ENCODE results near the gene DEGS1.

DEGS1 gene

DNA sequence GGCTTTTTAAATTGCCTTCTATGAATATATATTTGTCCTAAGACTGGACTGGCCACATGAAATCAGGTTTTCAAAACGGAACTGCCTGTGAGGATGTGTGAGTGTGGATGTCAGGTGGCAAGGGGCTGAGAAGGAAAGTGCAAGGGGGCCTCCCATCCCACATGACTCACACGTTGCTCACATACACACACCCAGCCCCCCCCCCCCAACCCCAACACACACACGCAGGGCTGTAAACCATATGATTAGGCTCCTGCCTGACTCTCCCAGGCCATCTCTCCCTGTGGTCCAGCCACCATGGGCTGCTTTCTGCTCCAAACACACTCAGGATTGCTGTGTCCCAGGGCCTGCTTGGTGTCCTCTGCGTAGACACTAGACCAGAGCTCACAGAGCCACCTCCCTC lies 22.4 kb downstream of the DEGS1 start (continued):
- TF ChIP-seq, protein P1, sequence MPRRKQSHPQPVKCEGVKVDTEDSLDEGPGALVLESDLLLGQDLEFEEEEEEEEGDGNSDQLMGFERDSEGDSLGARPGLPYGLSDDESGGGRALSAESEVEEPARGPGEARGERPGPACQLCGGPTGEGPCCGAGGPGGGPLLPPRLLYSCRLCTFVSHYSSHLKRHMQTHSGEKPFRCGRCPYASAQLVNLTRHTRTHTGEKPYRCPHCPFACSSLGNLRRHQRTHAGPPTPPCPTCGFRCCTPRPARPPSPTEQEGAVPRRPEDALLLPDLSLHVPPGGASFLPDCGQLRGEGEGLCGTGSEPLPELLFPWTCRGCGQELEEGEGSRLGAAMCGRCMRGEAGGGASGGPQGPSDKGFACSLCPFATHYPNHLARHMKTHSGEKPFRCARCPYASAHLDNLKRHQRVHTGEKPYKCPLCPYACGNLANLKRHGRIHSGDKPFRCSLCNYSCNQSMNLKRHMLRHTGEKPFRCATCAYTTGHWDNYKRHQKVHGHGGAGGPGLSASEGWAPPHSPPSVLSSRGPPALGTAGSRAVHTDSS (tag by site-specific recombination; IDR thresholded peaks at IDR 0.05) = no peak
- TF ChIP-seq ZNF2 (tag by site-specific recombination; IDR thresholded peaks at IDR 0.05) (no peak), ZSCAN30 (tag by site-specific recombination; IDR thresholded peaks at IDR 0.05) (no peak), ZNF354C (tag by site-specific recombination; IDR thresholded peaks at IDR 0.05; ENCODE audit: borderline replicate concordance, low read depth) (no peak), ZNF596 (tag by site-specific recombination; IDR thresholded peaks at IDR 0.05) (no peak), ZNF211 (tag by site-specific recombination; IDR thresholded peaks at IDR 0.05; ENCODE audit: low read depth) (no peak), KLF1 (tag by site-specific recombination; IDR thresholded peaks at IDR 0.05) (peak; percentile 24; the same call in 1 of the 2 replicates), ZNF341 (tag by site-specific recombination; IDR thresholded peaks at IDR 0.05; ENCODE audit: low read depth) (no peak), ZSCAN23 (tag by site-specific recombination; IDR thresholded peaks at IDR 0.05) (no peak), ZNF521 (tag by site-specific recombination; IDR thresholded peaks at IDR 0.05) (no peak), ZNF114 (tag by site-specific recombination; IDR thresholded peaks at IDR 0.05) (no peak), ZBTB21 (tag by site-specific recombination; IDR thresholded peaks at IDR 0.05) (no peak), ZNF558 (tag by site-specific recombination; IDR thresholded peaks at IDR 0.05) (no peak), ZNF146 (tag by site-specific recombination; IDR thresholded peaks at IDR 0.05) (no peak), ZNF132 (tag by site-specific recombination; IDR thresholded peaks at IDR 0.05; ENCODE audit: borderline replicate concordance) (no peak), ZNF112 (tag by site-specific recombination; IDR thresholded peaks at IDR 0.05) (no peak), YY2 (tag by site-specific recombination; IDR thresholded peaks at IDR 0.05) (no peak), EGR2 (tag by site-specific recombination; IDR thresholded peaks at IDR 0.05; ENCODE audit: low read depth) (no peak), ZNF426 (tag by site-specific recombination; IDR thresholded peaks at IDR 0.05) (no peak), ZNF544 (tag by site-specific recombination; IDR thresholded peaks at IDR 0.05) (no peak), ZNF202 (tag by site-specific recombination; IDR thresholded peaks at IDR 0.05; ENCODE audit: borderline replicate concordance) (no peak), ZNF140 (tag by site-specific recombination; IDR thresholded peaks at IDR 0.05) (no peak), ZIC2 (tag by site-specific recombination; IDR thresholded peaks at IDR 0.05) (0 out of 2 replicates have a peak, but pooled peaks have one; percentile 19), ZNF335 (tag by site-specific recombination; conservative IDR thresholded peaks at IDR 0.05) (peak; percentile 71)
- TF ChIP-seq, protein P2, sequence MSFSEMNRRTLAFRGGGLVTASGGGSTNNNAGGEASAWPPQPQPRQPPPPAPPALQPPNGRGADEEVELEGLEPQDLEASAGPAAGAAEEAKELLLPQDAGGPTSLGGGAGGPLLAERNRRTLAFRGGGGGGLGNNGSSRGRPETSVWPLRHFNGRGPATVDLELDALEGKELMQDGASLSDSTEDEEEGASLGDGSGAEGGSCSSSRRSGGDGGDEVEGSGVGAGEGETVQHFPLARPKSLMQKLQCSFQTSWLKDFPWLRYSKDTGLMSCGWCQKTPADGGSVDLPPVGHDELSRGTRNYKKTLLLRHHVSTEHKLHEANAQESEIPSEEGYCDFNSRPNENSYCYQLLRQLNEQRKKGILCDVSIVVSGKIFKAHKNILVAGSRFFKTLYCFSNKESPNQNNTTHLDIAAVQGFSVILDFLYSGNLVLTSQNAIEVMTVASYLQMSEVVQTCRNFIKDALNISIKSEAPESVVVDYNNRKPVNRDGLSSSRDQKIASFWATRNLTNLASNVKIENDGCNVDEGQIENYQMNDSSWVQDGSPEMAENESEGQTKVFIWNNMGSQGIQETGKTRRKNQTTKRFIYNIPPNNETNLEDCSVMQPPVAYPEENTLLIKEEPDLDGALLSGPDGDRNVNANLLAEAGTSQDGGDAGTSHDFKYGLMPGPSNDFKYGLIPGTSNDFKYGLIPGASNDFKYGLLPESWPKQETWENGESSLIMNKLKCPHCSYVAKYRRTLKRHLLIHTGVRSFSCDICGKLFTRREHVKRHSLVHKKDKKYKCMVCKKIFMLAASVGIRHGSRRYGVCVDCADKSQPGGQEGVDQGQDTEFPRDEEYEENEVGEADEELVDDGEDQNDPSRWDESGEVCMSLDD (tag by site-specific recombination; IDR thresholded peaks at IDR 0.05) = no peak
- TF ChIP-seq, protein P3, sequence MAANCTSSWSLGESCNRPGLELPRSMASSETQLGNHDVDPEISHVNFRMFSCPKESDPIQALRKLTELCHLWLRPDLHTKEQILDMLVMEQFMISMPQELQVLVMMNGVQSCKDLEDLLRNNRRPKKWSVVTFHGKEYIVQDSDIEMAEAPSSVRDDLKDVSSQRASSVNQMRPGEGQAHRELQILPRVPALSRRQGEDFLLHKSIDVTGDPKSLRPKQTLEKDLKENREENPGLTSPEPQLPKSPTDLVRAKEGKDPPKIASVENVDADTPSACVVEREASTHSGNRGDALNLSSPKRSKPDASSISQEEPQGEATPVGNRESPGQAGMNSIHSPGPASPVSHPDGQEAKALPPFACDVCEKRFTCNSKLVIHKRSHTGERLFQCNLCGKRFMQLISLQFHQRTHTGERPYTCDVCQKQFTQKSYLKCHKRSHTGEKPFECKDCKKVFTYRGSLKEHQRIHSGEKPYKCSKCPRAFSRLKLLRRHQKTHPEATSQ (tag by site-specific recombination; IDR thresholded peaks at IDR 0.05) = no peak
- TF ChIP-seq, protein P4, sequence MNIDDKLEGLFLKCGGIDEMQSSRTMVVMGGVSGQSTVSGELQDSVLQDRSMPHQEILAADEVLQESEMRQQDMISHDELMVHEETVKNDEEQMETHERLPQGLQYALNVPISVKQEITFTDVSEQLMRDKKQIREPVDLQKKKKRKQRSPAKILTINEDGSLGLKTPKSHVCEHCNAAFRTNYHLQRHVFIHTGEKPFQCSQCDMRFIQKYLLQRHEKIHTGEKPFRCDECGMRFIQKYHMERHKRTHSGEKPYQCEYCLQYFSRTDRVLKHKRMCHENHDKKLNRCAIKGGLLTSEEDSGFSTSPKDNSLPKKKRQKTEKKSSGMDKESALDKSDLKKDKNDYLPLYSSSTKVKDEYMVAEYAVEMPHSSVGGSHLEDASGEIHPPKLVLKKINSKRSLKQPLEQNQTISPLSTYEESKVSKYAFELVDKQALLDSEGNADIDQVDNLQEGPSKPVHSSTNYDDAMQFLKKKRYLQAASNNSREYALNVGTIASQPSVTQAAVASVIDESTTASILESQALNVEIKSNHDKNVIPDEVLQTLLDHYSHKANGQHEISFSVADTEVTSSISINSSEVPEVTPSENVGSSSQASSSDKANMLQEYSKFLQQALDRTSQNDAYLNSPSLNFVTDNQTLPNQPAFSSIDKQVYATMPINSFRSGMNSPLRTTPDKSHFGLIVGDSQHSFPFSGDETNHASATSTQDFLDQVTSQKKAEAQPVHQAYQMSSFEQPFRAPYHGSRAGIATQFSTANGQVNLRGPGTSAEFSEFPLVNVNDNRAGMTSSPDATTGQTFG (tag by site-specific recombination; IDR thresholded peaks at IDR 0.05; ENCODE audit: borderline replicate concordance) = no peak
- TF ChIP-seq, protein P5, sequence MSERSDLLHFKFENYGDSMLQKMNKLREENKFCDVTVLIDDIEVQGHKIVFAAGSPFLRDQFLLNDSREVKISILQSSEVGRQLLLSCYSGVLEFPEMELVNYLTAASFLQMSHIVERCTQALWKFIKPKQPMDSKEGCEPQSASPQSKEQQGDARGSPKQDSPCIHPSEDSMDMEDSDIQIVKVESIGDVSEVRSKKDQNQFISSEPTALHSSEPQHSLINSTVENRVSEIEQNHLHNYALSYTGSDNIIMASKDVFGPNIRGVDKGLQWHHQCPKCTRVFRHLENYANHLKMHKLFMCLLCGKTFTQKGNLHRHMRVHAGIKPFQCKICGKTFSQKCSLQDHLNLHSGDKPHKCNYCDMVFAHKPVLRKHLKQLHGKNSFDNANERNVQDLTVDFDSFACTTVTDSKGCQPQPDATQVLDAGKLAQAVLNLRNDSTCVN (tag by site-specific recombination; optimal IDR thresholded peaks at IDR 0.05) = no peak
- TF ChIP-seq, protein P6, sequence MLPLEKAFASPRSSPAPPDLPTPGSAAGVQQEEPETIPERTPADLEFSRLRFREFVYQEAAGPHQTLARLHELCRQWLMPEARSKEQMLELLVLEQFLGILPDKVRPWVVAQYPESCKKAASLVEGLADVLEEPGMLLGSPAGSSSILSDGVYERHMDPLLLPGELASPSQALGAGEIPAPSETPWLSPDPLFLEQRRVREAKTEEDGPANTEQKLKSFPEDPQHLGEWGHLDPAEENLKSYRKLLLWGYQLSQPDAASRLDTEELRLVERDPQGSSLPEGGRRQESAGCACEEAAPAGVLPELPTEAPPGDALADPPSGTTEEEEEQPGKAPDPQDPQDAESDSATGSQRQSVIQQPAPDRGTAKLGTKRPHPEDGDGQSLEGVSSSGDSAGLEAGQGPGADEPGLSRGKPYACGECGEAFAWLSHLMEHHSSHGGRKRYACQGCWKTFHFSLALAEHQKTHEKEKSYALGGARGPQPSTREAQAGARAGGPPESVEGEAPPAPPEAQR (tag by site-specific recombination; IDR thresholded peaks at IDR 0.05) = no peak

Data from HEK293 (cell line).